Fibroblast of the conjunctiva (primary cell): Measurements from ENCODE around the gene IFI27L2.

ENCODE experiments used
- DNase-seq: peaks from one replicate; pipeline ENCODE4 v3.0.0-alpha.2; 2010; ENCODE audit warnings: low read depth

IFI27L2 gene

GRCh38 chr14:94152676-94153075 lies 23.3 kb upstream of the IFI27L2 start:
- no peak for DNase-seq

- DNase-seq = no peak
Measured at GRCh38 chr14:94145902-94146527, 16.6 kb upstream of the IFI27L2 start.

GRCh38 chr14:94144765-94145164 lies 15.4 kb upstream of the IFI27L2 start:
- peak; percentile 4 for DNase-seq

GRCh38 chr14:94143711-94144110 lies 14.3 kb upstream of the IFI27L2 start:
- DNase-seq = no peak

- DNase-seq = no peak
Measured at GRCh38 chr14:94143239-94143638, 13.8 kb upstream of the IFI27L2 start.

- no peak for DNase-seq
Measured at GRCh38 chr14:94142836-94143235, 13.4 kb upstream of the IFI27L2 start.

- no peak for DNase-seq
Measured at GRCh38 chr14:94142247-94142646, 12.8 kb upstream of the IFI27L2 start.

GRCh38 chr14:94139421-94139820 lies 10.0 kb upstream of the IFI27L2 start:
- DNase-seq = no peak

- no peak for DNase-seq
Measured at GRCh38 chr14:94139006-94139405, 9.6 kb upstream of the IFI27L2 start.

GRCh38 chr14:94138251-94138650 lies 8.8 kb upstream of the IFI27L2 start:
- DNase-seq = no peak

- peak; percentile 67 for DNase-seq
Measured at GRCh38 chr14:94136575-94137331, 7.3 kb upstream of the IFI27L2 start.

GRCh38 chr14:94135476-94135875 lies 6.1 kb upstream of the IFI27L2 start:
- DNase-seq = no peak

- peak; percentile 59 for DNase-seq
Measured at GRCh38 chr14:94132285-94132887, 3.0 kb upstream of the IFI27L2 start.

- peak; percentile 41 for DNase-seq
Measured at GRCh38 chr14:94129758-94130414, 482 bp upstream of the IFI27L2 start.

- no peak for DNase-seq
Measured at GRCh38 chr14:94128216-94128839, 1.1 kb downstream of the IFI27L2 start.

- no peak for DNase-seq
Measured at GRCh38 chr14:94127330-94127729, 2.1 kb downstream of the IFI27L2 start.

GRCh38 chr14:94126800-94127199 lies 2.6 kb downstream of the IFI27L2 start:
- no peak for DNase-seq

GRCh38 chr14:94126419-94126677 lies 3.1 kb downstream of the IFI27L2 start:
- DNase-seq = no peak

GRCh38 chr14:94125659-94126418 lies 3.6 kb downstream of the IFI27L2 start:
- no peak for DNase-seq

GRCh38 chr14:94124582-94125377 lies 4.6 kb downstream of the IFI27L2 start:
- DNase-seq = no peak

- no peak for DNase-seq
Measured at GRCh38 chr14:94123868-94124267, 5.5 kb downstream of the IFI27L2 start.
